Measurements from ENCODE around the gene CDH13.

CDH13 gene

GRCh38 chr16:83586036-83586435 is 959.3 kb downstream of the CDH13 start:
- in situ Hi-C loops (cut with HindIII; ENCODE audit: low sequenced_read_pairs), result no loop called here
- DNase-seq (ENCODE audit: low read depth), result no peak
- no peak overlapping the region for H3K4me3 ChIP-seq (ENCODE audit: low read depth, low read length)
- TF ChIP-seq CTCF (IDR thresholded peaks at IDR 0.05; ENCODE audit: low read depth, low read length, missing control alignments), result no peak

- in situ Hi-C loops (cut with HindIII; ENCODE audit: low sequenced_read_pairs), result no loop called here
- no peak for TF ChIP-seq CTCF (IDR thresholded peaks at IDR 0.05; ENCODE audit: low read depth, low read length, missing control alignments)
- H3K4me3 ChIP-seq (ENCODE audit: low read depth, low read length), result no peak overlapping the region
- no peak for DNase-seq (ENCODE audit: low read depth)
These were observed 959.9 kb downstream of the CDH13 start for GRCh38 chr16:83586461-83587200.

GRCh38 chr16:83587201-83587600 is 960.4 kb downstream of the CDH13 start:
- DNase-seq (ENCODE audit: low read depth), result no peak
- TF ChIP-seq CTCF (IDR thresholded peaks at IDR 0.05; ENCODE audit: low read depth, low read length, missing control alignments), result no peak
- in situ Hi-C loops (cut with HindIII; ENCODE audit: low sequenced_read_pairs), result no loop called here
- H3K4me3 ChIP-seq (ENCODE audit: low read depth, low read length), result no peak overlapping the region

GRCh38 chr16:83588070-83588469 is 961.3 kb downstream of the CDH13 start:
- in situ Hi-C loops (cut with HindIII; ENCODE audit: low sequenced_read_pairs), result no loop called here
- TF ChIP-seq CTCF (IDR thresholded peaks at IDR 0.05; ENCODE audit: low read depth, low read length, missing control alignments), result no peak
- H3K4me3 ChIP-seq (ENCODE audit: low read depth, low read length), result no peak overlapping the region
- DNase-seq (ENCODE audit: low read depth), result no peak

- no peak for TF ChIP-seq CTCF (IDR thresholded peaks at IDR 0.05; ENCODE audit: low read depth, low read length, missing control alignments)
- in situ Hi-C loops (cut with HindIII; ENCODE audit: low sequenced_read_pairs), result no loop called here
- no peak for DNase-seq (ENCODE audit: low read depth)
- H3K4me3 ChIP-seq (ENCODE audit: low read depth, low read length), result no peak overlapping the region
These were observed 962.8 kb downstream of the CDH13 start for GRCh38 chr16:83589576-83589975.

GRCh38 chr16:83592778-83593177 is 966.0 kb downstream of the CDH13 start:
- in situ Hi-C loops (cut with HindIII; ENCODE audit: low sequenced_read_pairs), result no loop called here
- no peak overlapping the region for H3K4me3 ChIP-seq (ENCODE audit: low read depth, low read length)
- no peak for DNase-seq (ENCODE audit: low read depth)
- no peak for TF ChIP-seq CTCF (IDR thresholded peaks at IDR 0.05; ENCODE audit: low read depth, low read length, missing control alignments)
